ENCODE measurements around the gene CCDC196.

DNA sequence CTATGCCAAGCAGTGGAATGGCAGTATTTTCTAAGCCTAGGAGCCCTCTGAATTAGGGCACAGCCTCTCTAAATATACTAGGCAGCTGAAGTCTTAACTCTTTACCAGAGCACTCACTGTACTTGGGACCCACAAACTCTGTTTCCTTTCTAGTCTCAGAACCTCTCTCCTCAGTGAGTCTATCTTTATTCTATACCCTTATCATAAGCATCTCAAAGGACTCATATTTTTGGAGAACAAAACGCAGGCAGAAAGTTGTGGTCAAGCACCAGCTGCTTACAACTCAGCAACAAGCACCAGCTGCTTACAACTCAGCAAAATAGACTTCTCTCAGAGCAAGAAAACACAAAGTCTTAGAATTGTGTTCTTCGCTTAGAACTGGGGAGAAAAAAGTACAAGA, 993 bp downstream of the CCDC196 start:
- TF ChIP-seq, protein P1, sequence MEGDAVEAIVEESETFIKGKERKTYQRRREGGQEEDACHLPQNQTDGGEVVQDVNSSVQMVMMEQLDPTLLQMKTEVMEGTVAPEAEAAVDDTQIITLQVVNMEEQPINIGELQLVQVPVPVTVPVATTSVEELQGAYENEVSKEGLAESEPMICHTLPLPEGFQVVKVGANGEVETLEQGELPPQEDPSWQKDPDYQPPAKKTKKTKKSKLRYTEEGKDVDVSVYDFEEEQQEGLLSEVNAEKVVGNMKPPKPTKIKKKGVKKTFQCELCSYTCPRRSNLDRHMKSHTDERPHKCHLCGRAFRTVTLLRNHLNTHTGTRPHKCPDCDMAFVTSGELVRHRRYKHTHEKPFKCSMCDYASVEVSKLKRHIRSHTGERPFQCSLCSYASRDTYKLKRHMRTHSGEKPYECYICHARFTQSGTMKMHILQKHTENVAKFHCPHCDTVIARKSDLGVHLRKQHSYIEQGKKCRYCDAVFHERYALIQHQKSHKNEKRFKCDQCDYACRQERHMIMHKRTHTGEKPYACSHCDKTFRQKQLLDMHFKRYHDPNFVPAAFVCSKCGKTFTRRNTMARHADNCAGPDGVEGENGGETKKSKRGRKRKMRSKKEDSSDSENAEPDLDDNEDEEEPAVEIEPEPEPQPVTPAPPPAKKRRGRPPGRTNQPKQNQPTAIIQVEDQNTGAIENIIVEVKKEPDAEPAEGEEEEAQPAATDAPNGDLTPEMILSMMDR (IDR thresholded peaks at IDR 0.05): no peak
- no peak for TF ChIP-seq POLR2A (IDR thresholded peaks at IDR 0.05)
